OCI-LY3 (cell line): ENCODE results near the gene AIG1.

Experiments used
- H2AFZ ChIP-seq: fragments of 200-600, 300-600 bp; shearing (Covaris generic); 2 replicates; pipeline ENCODE4 v1.6.0; 2014; ENCODE audit warnings: antibody characterized with exemption, low read depth, low read length
- H3K27ac ChIP-seq: fragments of 200-600, 300-600 bp; sonication (generic); 2 replicates; pipeline ENCODE4 v1.5.1; 2014; ENCODE audit warnings: mild to moderate bottlenecking, low read length, moderate library complexity, mixed read lengths
- H3K27me3 ChIP-seq: fragments of 200-600, 300-600 bp; sonication (generic); 2 replicates; pipeline ENCODE4 v1.6.1; 2014; ENCODE audit warnings: low read depth, low read length, mixed read lengths
- H3K36me3 ChIP-seq: fragments of 200-600, 300-600 bp; sonication (generic); replicated peaks from 2 replicates; pipeline ENCODE3; 2014; ENCODE audit warnings: low read depth, low read length, mixed read lengths
- H3K4me1 ChIP-seq: fragments of 300-600, 200-600 bp; sonication (generic); 2 replicates; pipeline ENCODE4 v1.6.1; 2014; ENCODE audit warnings: low read length, mixed read lengths
- H3K4me2 ChIP-seq: fragments of 200-600, 300-600 bp; sonication (generic); 2 replicates; pipeline ENCODE4 v1.6.1; 2014; ENCODE audit warnings: low read length, mixed read lengths
- H3K4me3 ChIP-seq: fragments of 300-600, 200-600 bp; sonication (generic); 2 replicates; pipeline ENCODE4 v1.5.1; 2014; ENCODE audit warnings: antibody characterized with exemption, mild to moderate bottlenecking, low read length, moderate library complexity
- H3K79me2 ChIP-seq: fragments of 300-600, 200-600 bp; shearing (Covaris generic); 2 replicates; pipeline ENCODE4 v1.6.1; 2014; ENCODE audit warnings: mild to moderate bottlenecking, low read length, mixed read lengths
- H3K9ac ChIP-seq: fragments of 300-600, 200-600 bp; shearing (Covaris generic); 2 replicates; pipeline ENCODE4 v1.6.0; 2014; ENCODE audit warnings: mild to moderate bottlenecking, low read length, moderate library complexity
- H3K9me3 ChIP-seq: fragments of 200-600, 300-600 bp; shearing (Covaris generic); 2 replicates; pipeline ENCODE4 v1.6.1; 2014; ENCODE audit warnings: low read length, mixed read lengths; ENCODE audit not compliant: insufficient read depth
- H4K20me1 ChIP-seq: fragments of 200-600, 300-600 bp; sonication (generic); 2 replicates; pipeline ENCODE4 v1.6.1; 2016; ENCODE audit warnings: low read length, mixed read lengths; ENCODE audit not compliant: insufficient read depth
- CTCF ChIP-seq: fragments of 200-600, 300-600 bp; sonication (generic); IDR thresholded peaks from 2 replicates; pipeline ENCODE4 v1.5.1; 2014; ENCODE audit warnings: antibody characterized with exemption, low read length, low read depth
- EZH2phosphoT487 ChIP-seq: fragments of 200-600 bp; shearing (Covaris generic); IDR thresholded peaks from 2 replicates; pipeline ENCODE4 v1.6.1; 2018; ENCODE audit warnings: antibody characterized with exemption, mixed run types, low read depth

Gene AIG1

GRCh38 chr6:143055891-143056290 is 4.8 kb upstream of the AIG1 start:
- H3K4me1 ChIP-seq: peaks cover 13% of the 10 kb centered on the region
- H2AFZ ChIP-seq: no peak overlapping the region
- no peaks in the 10 kb centered on the region for H3K79me2 ChIP-seq
- H4K20me1 ChIP-seq: no peaks in the 10 kb centered on the region
- H3K27me3 ChIP-seq: no peaks in the 10 kb centered on the region
- H3K9ac ChIP-seq: no peak overlapping the region
- no peak overlapping the region for H3K4me2 ChIP-seq
- H3K4me3 ChIP-seq: no peak overlapping the region
- H3K27ac ChIP-seq: no peak overlapping the region
- TF ChIP-seq EZH2phosphoT487: no peak
- H3K36me3 ChIP-seq: no peaks in the 10 kb centered on the region
- H3K9me3 ChIP-seq: no peaks in the 10 kb centered on the region

DNA sequence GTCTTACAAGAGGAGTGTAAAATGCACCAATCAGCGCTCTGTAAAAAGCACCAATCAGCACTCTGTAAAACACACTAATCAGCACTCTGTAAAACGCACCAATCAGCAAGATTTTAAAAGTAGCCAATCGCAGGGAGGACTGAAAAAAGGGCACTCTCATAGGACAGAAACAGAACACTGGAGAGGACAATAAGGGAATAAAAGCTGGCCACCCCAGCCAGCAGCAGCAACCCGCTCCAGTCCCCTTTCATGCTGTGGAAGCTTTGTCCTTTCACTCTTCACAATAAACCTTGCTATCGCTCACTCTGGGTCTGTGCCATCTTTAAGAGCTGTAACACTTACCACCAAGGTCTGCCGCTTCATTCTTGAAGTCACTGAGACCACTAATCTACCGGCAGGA is 1.7 kb upstream of the AIG1 start:
- H3K4me1 ChIP-seq: peaks cover 12% of the 10 kb centered on the region
- TF ChIP-seq CTCF: no peak
- no peak for TF ChIP-seq EZH2phosphoT487

DNA sequence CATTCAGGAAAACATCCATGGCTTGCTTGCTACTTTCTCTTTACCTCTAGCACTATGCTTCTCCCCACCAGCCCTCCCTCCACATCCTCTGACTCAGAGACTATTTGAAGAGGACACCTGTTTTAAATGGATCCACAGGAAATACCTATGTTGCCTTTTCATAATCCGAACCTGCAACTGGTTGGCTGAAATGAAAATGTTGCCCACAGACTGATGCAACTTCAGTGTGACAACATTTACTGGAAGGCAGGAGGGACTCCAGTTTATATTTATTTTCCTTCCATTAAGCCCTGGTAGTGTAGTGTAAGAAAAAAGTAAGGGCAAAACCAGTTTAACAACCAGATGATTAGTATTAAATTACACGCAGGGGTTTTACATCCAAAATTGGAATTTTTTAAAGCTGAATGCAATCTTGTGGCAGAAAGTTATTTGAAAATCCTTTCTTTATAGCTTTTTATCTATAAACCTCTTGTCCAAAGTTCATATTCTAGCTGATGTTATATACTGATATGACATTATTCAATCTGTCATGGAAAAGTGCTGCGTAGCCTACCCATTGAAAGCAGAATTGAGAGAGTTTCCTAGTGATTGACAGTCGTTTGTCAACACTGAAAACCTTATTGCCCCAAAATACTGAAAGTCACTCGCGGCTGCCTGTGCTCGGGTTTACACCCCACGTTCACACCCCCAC is 881 bp upstream of the AIG1 start:
- Histone ChIP-seq H2AFZ (peak overlapping the region; percentile 84; the same call in 1 of the 2 replicates), H4K20me1 (no peaks in the 10 kb centered on the region)

More for the DNA sequence above, 1.7 kb upstream of the AIG1 start:
- H4K20me1 ChIP-seq: no peaks in the 10 kb centered on the region
- H3K4me3 ChIP-seq: no peak overlapping the region
- no peaks in the 10 kb centered on the region for H3K27me3 ChIP-seq
- H2AFZ ChIP-seq: no peak overlapping the region
- no peaks in the 10 kb centered on the region for H3K79me2 ChIP-seq
- no peak overlapping the region for H3K9ac ChIP-seq
- no peaks in the 10 kb centered on the region for H3K36me3 ChIP-seq
- H3K4me2 ChIP-seq: no peak overlapping the region
- no peaks in the 10 kb centered on the region for H3K9me3 ChIP-seq
- H3K27ac ChIP-seq: no peak overlapping the region

DNA sequence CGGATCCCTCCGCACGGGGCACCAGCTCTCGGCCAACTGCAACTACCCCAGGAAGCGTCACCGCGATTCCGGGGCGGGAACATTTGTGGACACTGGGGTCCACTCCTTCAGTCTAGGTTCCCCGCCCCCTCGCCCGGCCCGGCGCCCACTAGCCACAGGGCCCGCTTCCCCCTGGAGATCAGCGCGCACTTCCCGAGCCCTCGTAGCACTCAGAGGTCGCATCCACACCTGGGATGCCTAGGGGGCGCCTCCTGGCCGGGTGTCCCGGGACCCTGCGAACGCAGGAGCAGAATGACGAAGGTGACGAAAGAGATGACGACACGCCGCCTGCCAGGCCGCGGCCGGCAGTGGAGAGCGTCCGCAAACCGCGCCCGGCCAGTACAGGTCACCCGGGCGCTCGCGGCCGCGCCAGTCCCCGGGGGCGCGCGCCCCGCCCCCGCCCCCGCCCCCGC is 309 bp upstream of the AIG1 start:
- H3K27ac ChIP-seq: no peak overlapping the region
- peak overlapping the region; percentile 97 for H3K4me3 ChIP-seq
- peak overlapping the region; percentile 67 for H3K9ac ChIP-seq
- H3K79me2 ChIP-seq: no peaks in the 10 kb centered on the region
- H3K4me1 ChIP-seq: peaks cover 12% of the 10 kb centered on the region
- no peaks in the 10 kb centered on the region for H4K20me1 ChIP-seq
- H3K27me3 ChIP-seq: no peaks in the 10 kb centered on the region
- peak overlapping the region; percentile 70 for H3K4me2 ChIP-seq
- no peak for TF ChIP-seq EZH2phosphoT487
- no peak for TF ChIP-seq CTCF
- H3K9me3 ChIP-seq: no peaks in the 10 kb centered on the region
- peak overlapping the region; percentile 84 for H2AFZ ChIP-seq
- no peaks in the 10 kb centered on the region for H3K36me3 ChIP-seq

More for the DNA sequence above, 881 bp upstream of the AIG1 start:
- no peak overlapping the region for H3K27ac ChIP-seq
- no peak for TF ChIP-seq CTCF
- no peak for TF ChIP-seq EZH2phosphoT487
- peaks cover 12% of the 10 kb centered on the region for H3K4me1 ChIP-seq
- H3K79me2 ChIP-seq: no peaks in the 10 kb centered on the region
- H3K4me2 ChIP-seq: peak overlapping the region; percentile 70
- H3K36me3 ChIP-seq: no peaks in the 10 kb centered on the region
- H3K9me3 ChIP-seq: no peaks in the 10 kb centered on the region
- H3K9ac ChIP-seq: peak overlapping the region; percentile 67
- H3K4me3 ChIP-seq: peak overlapping the region; percentile 97
- H3K27me3 ChIP-seq: no peaks in the 10 kb centered on the region
